HUES6 (cell line): ENCODE measurements around the gene UNC93A.
"Not testable (repeated sequence)": the region's sequence is repeated elsewhere in the genome, so short reads cannot be mapped to it uniquely, and the experiment has no call there.

Source experiments
- H3K27ac ChIP-seq: 2 replicates; pipeline ENCODE4 v1.7.0; 2013; ENCODE audit warnings: low read depth, mild to moderate bottlenecking, low read length, inconsistent platforms
- H3K27me3 ChIP-seq: 2 replicates; pipeline ENCODE4 v1.6.1; 2013; ENCODE audit warnings: low read length; ENCODE audit not compliant: control insufficient read depth, insufficient read depth
- H3K36me3 ChIP-seq: 2 replicates; pipeline ENCODE4 v1.6.1; 2013; ENCODE audit warnings: low read length; ENCODE audit not compliant: control insufficient read depth, insufficient read depth
- H3K4me1 ChIP-seq: 2 replicates; pipeline ENCODE4 v1.6.1; 2013; ENCODE audit warnings: low read length; ENCODE audit not compliant: control insufficient read depth, insufficient read depth
- H3K4me3 ChIP-seq: 2 replicates; pipeline ENCODE4 v1.5.1; 2013; ENCODE audit warnings: low read depth, low read length
- H3K9ac ChIP-seq: one replicate; pipeline ENCODE4 v1.6.1; 2013; ENCODE audit warnings: mild to moderate bottlenecking, low read length
- H3K9me3 ChIP-seq: 2 replicates; pipeline ENCODE4 v1.6.1; 2013; ENCODE audit warnings: low read depth, low read length; ENCODE audit not compliant: control insufficient read depth, insufficient read depth

UNC93A gene

DNA sequence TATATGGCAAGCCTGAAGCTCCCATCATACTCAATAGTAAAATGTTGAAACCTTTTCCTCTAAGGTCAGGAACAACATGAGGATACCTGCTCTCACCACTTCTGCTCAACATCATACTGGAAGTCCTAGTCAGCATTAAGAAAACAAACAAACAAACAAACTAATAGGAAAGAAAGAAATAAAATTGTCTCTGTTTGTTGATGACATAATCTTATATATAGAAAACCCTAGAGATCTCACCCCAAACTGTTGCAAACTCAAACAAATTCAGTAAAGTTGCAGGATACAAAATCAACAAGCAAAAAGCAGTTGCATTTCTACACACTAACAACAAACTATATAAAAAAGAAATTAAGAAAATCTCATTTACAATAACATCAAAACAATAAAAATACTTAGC, 54.2 kb downstream of the UNC93A start:
- Histone ChIP-seq H3K27ac (no peak overlapping the region), H3K9ac (no peak overlapping the region), H3K27me3 (peaks cover 11% of the 10 kb centered on the region), H3K9me3 (no peaks in the 10 kb centered on the region), H3K4me1 (peaks cover 8% of the 10 kb centered on the region; the same call in 1 of the 2 replicates), H3K4me3 (no peak overlapping the region), H3K36me3 (no peaks in the 10 kb centered on the region)

DNA sequence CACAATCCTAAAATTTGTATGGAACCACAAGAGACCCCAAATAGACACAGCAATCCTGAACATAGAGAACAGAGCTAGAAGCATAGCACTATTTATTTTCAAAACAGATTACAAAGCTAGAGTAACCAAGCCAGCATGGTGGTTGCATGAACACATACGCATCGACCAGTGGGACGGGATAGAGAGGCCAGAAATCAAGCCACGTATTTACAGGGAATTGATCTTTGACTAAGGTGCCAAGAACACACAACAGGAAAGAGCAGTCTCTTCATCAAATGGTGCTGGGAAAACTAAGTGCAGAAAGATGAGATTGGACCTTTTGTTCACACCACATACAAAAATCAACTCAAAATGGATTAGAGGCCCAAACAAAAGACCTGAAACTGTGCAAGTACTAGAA, 54.8 kb downstream of the UNC93A start:
- Histone ChIP-seq H3K4me1 (peaks cover 14% of the 10 kb centered on the region), H3K4me3 (no peak overlapping the region), H3K36me3 (no peaks in the 10 kb centered on the region), H3K27ac (no peak overlapping the region), H3K27me3 (peaks cover 17% of the 10 kb centered on the region), H3K9ac (no peak overlapping the region), H3K9me3 (no peaks in the 10 kb centered on the region)

DNA sequence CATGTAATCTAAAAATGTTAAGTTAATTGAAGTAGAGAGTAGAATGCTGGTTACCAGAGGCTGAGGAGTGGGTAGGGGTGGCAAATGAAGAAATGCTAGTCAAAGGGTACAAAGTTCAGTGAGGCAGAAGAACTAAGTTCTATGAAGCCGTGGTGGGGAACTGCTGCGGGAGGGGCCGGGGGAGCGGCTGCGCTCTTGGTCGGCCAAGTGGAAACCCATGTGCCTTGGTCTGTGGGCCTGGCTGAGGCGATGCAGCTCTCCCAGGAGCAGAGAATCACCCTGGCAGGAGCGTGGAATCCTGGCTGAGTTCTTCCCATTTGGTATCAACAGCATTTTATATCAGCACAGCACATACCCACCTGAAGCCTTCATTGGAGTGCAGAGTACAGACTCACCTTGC, 56.1 kb downstream of the UNC93A start:
- Histone ChIP-seq H3K36me3 (no peaks in the 10 kb centered on the region), H3K4me1 (peaks cover 11% of the 10 kb centered on the region; the same call in 1 of the 2 replicates), H3K27me3 (peaks cover 18% of the 10 kb centered on the region), H3K27ac (no peak overlapping the region), H3K9ac (no peak overlapping the region), H3K4me3 (no peak overlapping the region), H3K9me3 (peaks cover 5% of the 10 kb centered on the region)

DNA sequence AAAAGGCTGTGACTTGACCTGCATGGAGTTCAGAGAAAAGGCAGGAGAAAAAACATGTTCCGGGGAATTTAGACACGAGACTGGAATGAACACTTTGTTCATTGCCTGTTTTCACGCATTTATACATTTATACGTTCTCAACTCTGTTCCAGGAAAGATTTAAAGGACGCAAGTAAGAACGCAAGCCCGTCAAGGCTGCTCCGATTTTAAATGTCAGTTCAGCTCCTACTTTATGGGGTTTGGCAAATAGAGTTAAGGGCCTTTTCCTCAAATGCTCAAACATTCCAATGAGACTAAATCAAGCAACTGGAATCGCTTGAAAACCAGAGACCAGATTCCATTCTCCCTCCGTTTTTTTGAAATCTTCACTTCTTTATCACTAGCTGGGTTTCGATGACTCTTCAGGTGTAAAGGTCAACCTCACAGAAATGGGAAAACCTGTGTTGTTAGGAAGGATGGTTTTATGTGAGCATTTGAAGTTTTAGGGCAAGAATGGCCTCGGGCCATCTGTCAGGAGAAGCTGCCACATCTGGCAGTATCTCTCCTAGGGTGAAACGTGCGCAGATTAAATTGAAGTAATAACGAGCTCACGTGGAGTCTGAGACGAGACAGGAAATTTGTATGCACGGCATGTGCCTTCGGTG, 58.6 kb downstream of the UNC93A start:
- no peak overlapping the region for H3K9ac ChIP-seq
- no peaks in the 10 kb centered on the region for H3K36me3 ChIP-seq
- no peak overlapping the region for H3K4me3 ChIP-seq
- no peak overlapping the region for H3K27ac ChIP-seq
- peaks cover 18% of the 10 kb centered on the region for H3K27me3 ChIP-seq
- H3K4me1 ChIP-seq, result peaks cover 11% of the 10 kb centered on the region; the same call in 1 of the 2 replicates
- peaks cover 16% of the 10 kb centered on the region for H3K9me3 ChIP-seq

DNA sequence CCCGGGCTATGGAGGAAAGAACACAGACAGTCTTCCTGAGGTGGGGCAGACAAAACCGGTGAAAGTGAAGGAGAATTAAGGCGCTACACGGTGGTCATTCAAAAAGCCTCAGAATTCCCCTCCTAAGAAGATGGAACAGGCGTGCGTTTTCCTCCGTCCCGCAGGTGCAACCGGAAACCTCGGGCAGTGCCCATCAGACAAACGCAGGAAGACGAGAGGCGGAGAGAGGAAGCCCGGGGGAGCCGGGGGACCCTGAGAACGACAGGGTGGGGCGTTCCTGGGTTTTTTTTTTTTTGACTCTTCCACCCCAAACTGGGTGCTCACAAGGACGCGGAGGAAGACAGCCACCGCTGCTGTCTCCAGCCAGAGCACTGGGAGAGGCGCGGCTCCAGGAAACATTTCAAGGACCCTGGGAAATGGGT, 59.2 kb downstream of the UNC93A start:
- Histone ChIP-seq H3K4me3 (peak overlapping the region; percentile 58), H3K27me3 (peaks cover 18% of the 10 kb centered on the region), H3K36me3 (no peaks in the 10 kb centered on the region), H3K9ac (no peak overlapping the region), H3K27ac (no peak overlapping the region), H3K9me3 (peaks cover 16% of the 10 kb centered on the region), H3K4me1 (peaks cover 11% of the 10 kb centered on the region; the same call in 1 of the 2 replicates)

DNA sequence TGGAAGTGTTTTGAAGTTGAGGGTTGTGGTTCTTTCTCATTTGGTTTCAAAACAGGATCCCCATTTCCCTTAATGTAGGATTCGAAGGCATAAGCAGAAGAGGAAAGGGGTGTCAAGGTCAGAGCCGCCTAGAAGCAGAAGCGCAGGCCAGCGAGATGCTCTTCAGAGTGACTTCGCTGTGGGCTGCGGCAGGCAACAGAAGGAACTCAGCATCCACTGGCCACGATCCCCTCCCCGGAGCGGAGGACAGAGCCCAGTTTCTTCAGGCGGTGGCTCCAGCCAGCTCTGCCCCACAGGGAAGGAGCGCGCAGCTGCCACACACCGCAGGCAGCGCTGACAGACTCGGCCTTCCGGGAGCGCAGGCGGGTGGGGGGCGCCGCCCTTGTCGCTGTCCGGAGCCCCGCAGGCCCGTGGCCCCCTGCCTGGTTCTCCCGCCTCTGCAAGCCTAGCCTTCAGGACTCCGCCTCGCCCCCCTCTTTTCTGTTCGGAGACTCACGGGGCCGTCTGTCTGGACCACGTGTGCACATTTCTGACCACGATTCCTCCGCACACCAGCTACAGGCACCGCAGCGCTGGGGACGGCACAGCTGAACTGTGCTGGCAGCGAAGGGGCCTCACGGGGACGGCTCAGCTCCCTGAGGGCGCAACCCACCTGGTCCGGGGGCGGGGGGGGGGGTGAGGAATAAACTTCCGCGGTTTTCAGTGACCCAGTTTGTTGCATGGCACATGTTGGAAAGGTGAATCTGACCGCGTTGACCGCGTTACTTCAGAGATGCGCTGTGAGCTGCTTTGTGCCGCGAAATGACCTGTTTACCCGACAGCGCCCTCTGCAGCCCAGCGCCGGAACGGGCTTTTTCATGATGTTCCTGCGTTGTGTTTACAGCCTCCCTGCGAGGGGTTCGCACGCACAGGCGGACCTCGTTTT, 59.9 kb downstream of the UNC93A start:
- Histone ChIP-seq H3K27me3 (peaks cover 18% of the 10 kb centered on the region), H3K4me1 (peaks cover 11% of the 10 kb centered on the region; the same call in 1 of the 2 replicates), H3K9ac (peak overlapping the region; percentile 56), H3K9me3 (peaks cover 16% of the 10 kb centered on the region), H3K4me3 (peak overlapping the region; percentile 58), H3K36me3 (no peaks in the 10 kb centered on the region), H3K27ac (no peak overlapping the region)

DNA sequence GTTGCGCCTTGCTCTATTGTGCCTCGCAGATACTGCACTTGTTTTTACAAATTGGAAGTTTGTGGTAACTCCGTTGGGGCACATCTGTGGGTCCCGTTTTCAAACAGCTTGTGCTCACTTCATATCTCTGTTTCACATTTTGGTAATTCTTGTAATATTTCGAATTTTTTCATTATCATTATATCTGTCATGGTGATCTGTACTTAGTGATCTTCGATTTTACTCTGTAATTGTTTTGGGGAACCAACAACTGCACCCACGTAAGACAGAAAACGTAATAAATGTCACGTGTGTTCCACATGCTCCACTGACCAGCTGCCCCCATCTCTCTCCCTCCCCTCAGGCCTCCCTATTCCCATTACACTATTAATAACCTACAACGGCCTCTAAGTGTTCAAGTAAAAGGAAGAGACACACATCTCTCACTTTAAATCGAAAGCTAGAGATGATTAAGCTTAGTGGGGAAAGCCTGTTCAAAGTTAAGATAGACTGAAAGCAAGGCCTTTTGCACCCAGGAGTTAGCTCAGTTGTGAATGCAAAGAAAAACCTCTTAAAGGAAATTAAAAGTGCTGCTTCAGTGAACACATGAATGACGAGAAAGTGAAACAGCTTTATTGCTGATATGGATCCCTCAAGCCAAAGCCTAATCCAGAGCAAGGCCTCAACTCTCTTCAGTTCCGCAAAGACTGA, 60.7 kb downstream of the UNC93A start:
- Histone ChIP-seq H3K4me1 (peaks cover 11% of the 10 kb centered on the region; the same call in 1 of the 2 replicates), H3K27ac (no peak overlapping the region), H3K27me3 (peaks cover 18% of the 10 kb centered on the region), H3K9me3 (peaks cover 16% of the 10 kb centered on the region), H3K9ac (no peak overlapping the region), H3K36me3 (no peaks in the 10 kb centered on the region), H3K4me3 (no peak overlapping the region)

- Histone ChIP-seq H3K36me3 (no peaks in the 10 kb centered on the region), H3K4me3 (no peak overlapping the region), H3K9ac (no peak overlapping the region), H3K4me1 (no peaks in the 10 kb centered on the region), H3K27me3 (no peaks in the 10 kb centered on the region), H3K27ac (no peak overlapping the region), H3K9me3 (peaks cover 14% of the 10 kb centered on the region)
Measured at GRCh38 chr6:167356874-167357273, 65.8 kb downstream of the UNC93A start.

GRCh38 chr6:167358394-167358793, 67.3 kb downstream of the UNC93A start:
- not testable (repeated sequence) for H3K4me1 ChIP-seq, H3K27ac ChIP-seq, H3K9ac ChIP-seq, H3K4me3 ChIP-seq, H3K9me3 ChIP-seq, H3K27me3 ChIP-seq, H3K36me3 ChIP-seq

DNA sequence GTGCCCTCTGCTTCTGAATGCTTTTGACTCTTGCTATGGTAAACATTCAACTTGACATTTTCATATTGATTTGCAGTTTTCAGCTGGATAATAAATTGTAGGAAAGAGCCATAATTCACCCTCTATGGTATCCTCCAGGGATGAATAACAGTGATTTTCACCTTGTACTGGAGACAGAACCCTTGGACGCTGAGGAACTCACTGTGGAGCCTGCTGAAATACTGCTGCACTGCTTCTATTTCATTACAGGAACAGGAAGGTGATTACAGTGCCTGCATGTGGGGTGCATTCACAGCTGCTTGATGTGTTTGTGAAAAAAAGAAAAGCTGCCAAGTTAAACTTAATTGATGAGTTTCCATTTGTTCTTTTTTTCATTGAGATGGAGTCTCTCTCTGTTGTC, 70.1 kb downstream of the UNC93A start:
- not testable (repeated sequence) for H3K27me3 ChIP-seq, H3K36me3 ChIP-seq, H3K4me3 ChIP-seq, H3K4me1 ChIP-seq, H3K9ac ChIP-seq, H3K27ac ChIP-seq, H3K9me3 ChIP-seq
